Measurements from ENCODE around the gene SGMS1.
"Not testable (repeated sequence)": the region's sequence is repeated elsewhere in the genome, so short reads cannot be mapped to it uniquely, and the experiment has no call there.

SGMS1 gene

DNA sequence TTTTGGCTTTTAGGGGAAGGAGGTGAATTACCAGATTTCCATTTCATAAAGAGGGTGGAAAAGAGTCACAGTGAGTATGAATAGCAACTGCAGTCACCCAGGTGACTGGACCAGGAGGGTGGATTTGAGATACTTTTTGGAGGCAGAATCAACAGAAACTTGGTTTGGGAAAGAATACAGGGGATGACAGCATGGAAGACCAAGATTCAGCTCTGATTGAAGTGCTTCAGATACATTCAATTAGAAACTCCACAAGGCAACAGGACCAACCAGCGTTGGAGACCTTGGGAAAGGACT, 83.0 kb downstream of the SGMS1 start:
- DNase-seq (ENCODE audit: low spot score), result no peak
- POLR2A ChIA-PET (ENCODE audit: low non-redundant PET), result no interaction called here
- H3K27ac ChIP-seq, result no peak overlapping the region
- CTCF ChIA-PET, result no interaction called here
- TF ChIP-seq, protein P1, sequence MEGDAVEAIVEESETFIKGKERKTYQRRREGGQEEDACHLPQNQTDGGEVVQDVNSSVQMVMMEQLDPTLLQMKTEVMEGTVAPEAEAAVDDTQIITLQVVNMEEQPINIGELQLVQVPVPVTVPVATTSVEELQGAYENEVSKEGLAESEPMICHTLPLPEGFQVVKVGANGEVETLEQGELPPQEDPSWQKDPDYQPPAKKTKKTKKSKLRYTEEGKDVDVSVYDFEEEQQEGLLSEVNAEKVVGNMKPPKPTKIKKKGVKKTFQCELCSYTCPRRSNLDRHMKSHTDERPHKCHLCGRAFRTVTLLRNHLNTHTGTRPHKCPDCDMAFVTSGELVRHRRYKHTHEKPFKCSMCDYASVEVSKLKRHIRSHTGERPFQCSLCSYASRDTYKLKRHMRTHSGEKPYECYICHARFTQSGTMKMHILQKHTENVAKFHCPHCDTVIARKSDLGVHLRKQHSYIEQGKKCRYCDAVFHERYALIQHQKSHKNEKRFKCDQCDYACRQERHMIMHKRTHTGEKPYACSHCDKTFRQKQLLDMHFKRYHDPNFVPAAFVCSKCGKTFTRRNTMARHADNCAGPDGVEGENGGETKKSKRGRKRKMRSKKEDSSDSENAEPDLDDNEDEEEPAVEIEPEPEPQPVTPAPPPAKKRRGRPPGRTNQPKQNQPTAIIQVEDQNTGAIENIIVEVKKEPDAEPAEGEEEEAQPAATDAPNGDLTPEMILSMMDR (conservative IDR thresholded peaks at IDR 0.05; ENCODE audit: low read depth), result no peak

DNA sequence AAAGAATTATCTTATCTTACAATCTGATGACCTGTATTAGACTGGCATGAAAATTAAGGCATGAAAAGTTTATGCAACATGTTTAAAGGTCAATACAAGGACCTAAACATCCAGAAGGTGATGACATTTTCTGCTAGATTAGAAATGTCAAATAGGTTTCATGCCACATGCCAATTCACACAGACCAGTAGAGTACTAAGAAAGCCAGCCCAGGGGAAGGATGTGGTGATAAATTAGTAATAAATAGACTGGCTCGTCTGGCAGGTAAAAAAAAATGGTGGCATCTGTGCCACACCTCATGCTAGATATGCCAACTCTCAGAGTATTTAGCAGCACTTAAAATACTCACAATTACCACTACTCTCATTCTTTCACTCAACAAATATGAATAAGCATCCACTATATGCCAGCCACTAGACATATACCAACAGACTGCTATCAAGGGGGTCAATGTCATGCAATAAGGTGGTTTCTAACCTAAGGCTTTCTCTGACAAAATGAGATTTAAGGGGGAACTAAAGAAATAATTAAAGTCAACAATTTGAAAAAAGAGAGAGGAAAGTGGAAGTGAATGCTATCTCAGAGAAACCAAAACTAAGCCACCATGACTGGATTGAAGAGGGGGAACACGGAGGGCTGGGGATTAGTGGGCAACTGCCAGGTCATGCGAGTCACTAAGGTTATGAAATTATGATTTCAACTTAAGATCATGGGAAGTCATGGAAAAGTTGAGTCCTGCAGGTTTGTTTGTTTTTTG, 83.5 kb downstream of the SGMS1 start:
- CTCF ChIA-PET, result no interaction called here
- no peak for DNase-seq (ENCODE audit: low spot score)
- TF ChIP-seq, protein P1 (conservative IDR thresholded peaks at IDR 0.05; ENCODE audit: low read depth), result no peak
- POLR2A ChIA-PET (ENCODE audit: low non-redundant PET), result no interaction called here
- no peak overlapping the region for H3K27ac ChIP-seq

DNA sequence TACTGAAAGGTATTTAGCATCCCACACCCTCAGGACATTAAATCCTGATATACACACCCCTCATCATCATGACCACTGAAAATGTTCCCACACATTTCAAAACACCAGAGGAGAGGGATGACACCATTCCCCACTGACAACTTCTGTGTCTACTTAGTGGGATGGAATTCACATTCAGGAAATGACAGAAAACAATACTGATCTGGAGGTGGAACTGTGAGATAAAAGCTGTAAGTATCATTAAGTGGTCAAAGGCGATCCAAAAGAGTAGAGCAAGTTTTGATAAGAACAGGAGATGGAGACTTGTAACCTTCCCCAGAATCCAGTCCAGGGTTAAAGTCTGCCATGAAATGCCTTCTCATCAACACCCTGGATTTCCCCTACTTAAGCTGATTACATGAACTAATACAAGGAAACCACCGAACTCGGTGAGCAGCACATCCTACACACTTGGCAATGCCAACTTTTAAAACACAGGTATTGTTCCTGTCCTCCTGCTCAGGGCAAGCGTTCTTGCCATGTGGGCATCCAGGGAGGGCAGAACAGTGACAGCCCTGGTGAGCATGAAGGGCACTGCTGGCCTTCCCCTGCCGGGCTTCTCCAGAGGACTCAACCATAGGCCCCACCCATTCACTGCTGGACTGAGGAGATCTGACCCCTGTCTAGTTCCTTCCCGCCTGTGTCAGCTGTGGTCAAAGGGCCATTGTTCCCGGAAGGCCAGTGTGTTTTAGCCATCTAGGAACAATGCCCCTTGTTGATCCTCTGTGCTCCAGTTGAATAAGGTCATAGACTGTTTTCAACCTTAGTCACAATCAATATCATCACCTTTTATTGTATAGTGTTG, 85.0 kb downstream of the SGMS1 start:
- ChIA-PET CTCF (interaction anchor here (0.6 kb wide), 1 partner anchor 118 kb away, joined by 3 read pairs; no protein-coding TSS in a partner anchor), POLR2A (ENCODE audit: low non-redundant PET) (no interaction called here)
- no peak overlapping the region for H3K27ac ChIP-seq
- TF ChIP-seq, protein P1 (conservative IDR thresholded peaks at IDR 0.05; ENCODE audit: low read depth), result no peak
- no peak for DNase-seq (ENCODE audit: low spot score)

DNA sequence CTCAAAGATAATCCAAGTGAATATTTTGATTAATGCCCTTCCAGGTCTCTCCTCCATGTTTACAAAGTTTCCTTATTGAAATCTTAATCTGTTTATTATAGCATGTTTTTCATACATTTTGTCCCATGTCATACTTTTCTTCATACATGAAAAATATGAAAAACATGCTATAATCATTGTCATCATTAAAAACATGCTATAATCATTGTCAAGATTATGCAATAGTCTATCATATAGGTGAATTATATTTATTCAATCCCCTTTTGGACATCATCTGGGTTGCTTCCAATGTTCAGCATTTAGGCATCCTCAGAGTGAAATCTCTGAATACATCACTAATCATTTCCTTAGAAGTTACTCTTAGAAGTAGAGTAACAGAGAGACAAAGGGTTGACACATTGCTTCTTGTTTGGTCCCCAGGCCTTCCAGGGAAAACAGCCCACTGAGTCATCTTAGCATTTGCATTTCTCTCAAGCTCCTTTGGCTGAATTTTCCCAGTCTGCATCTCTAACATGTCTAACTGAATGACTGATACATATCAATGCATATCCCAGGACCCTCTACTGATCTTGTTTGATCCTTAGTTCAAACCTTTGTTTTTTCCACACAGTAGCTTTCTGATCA, 87.0 kb downstream of the SGMS1 start:
- TF ChIP-seq, protein P1 (conservative IDR thresholded peaks at IDR 0.05; ENCODE audit: low read depth), result no peak
- CTCF ChIA-PET, result no interaction called here

DNA sequence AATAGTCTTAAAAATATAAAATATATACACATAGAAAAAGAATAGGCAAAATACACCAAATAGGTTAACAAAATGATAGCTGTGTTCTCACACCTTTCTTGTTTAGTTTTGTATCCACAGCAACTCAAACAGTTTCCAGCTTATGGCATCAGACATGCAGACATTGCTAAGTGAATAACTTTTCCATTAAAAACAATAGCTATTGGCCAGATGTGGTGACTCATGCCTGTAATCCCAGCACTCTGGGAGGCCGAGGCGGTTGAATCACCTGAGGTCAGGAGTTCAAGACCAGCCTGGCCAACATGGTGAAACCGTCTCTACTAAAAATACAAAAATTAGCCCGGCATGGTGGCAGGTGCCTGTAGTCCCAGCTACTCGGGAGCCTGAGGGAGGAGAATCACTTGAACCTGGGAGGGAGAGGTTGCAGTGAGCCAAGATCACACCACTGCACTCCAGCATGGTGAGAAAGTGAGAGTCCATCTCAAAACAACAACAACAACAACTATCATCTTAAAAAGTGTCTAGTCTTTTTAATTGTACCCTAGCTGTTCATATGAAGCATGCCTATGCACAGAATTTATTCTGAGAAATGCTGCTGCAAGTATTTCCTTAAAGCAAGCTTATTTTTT, 88.9 kb downstream of the SGMS1 start:
- H3K27ac ChIP-seq; CTCF ChIA-PET; POLR2A ChIA-PET (ENCODE audit: low non-redundant PET): not testable (repeated sequence)
- DNase-seq (ENCODE audit: low spot score), result peak; percentile 42

More for the DNA sequence above, 87.0 kb downstream of the SGMS1 start:
- DNase-seq (ENCODE audit: low spot score), result no peak
- no peak overlapping the region for H3K27ac ChIP-seq
- POLR2A ChIA-PET (ENCODE audit: low non-redundant PET), result no interaction called here

DNA sequence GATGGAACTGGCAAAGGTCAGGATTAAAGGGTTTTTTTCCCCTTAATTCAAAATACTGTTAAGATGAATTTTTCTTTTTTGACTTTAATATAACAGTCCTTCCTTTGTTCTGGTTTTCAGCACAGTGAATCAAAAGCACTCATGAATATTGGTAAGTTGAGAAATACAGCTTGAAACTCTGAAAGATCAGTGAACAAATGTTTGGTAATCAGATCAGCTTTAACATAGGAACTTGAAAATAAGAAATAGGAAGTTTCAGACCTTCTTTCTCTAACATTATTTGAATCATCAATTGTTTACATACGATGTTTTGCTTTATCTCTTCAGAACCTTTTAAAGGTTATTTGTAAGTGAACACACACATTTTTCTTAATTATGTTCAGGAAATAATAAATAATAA, 90.5 kb downstream of the SGMS1 start:
- ChIA-PET POLR2A (ENCODE audit: low non-redundant PET) (no interaction called here), CTCF (no interaction called here)
- TF ChIP-seq, protein P1 (conservative IDR thresholded peaks at IDR 0.05; ENCODE audit: low read depth), result no peak
- H3K27ac ChIP-seq, result no peak overlapping the region
- DNase-seq (ENCODE audit: low spot score), result no peak
